Transverse colon (tissue), 4 donors: ENCODE data around the gene COMP. TPM values are rescaled to one million over a fixed set of nuclear protein-coding genes. Genes with fewer than 3 reads are reported as not detected.
A peak's percentile ranks its signal among the peaks of the same experiment; 100 is the strongest.

Source experiments
- DNase-seq: peaks from one replicate; pipeline ENCODE4 v3.0.0-alpha.2; 2019
- H3K27ac ChIP-seq, 4 donors: fragments of 200-600 bp; sonication (generic); 2 replicates each; pipeline ENCODE4 v1.5.1; 2016 to 2018; ENCODE audit warnings: inconsistent platforms in 4 of 4
- H3K27me3 ChIP-seq: fragments of 200-600 bp; sonication (generic); 2 replicates; pipeline ENCODE4 v1.5.1; 2017; ENCODE audit warnings: inconsistent platforms
- H3K36me3 ChIP-seq, 4 donors: fragments of 200-600 bp; sonication (generic); 2 replicates each; pipeline ENCODE4 v1.5.1; 2017 to 2019; ENCODE audit warnings: inconsistent platforms in 4 of 4
- H3K4me1 ChIP-seq, 4 donors: fragments of 200-600 bp; sonication (generic); 2 replicates each; pipeline ENCODE4 v1.5.1; 2017 to 2020; ENCODE audit warnings: inconsistent platforms in 4 of 4
- H3K4me3 ChIP-seq, 4 donors: fragments of 200-600 bp; sonication (generic); 1 replicate in 1 of 4; 2 replicates in 3 of 4; pipeline versions ENCODE4 v1.5.1 to v1.6.1; 2017 to 2019; ENCODE audit warnings: inconsistent platforms in 4 of 4
- H3K9me3 ChIP-seq, 2 donors: fragments of 200-600 bp; sonication (generic); 2 replicates each; pipeline ENCODE4 v1.5.1; 2017 to 2019; ENCODE audit warnings: inconsistent platforms in 2 of 2
- EP300 ChIP-seq: sonication (generic); formaldehyde crosslinking; IDR thresholded peaks from one replicate; pipeline ENCODE4 v1.6.1; 2017; ENCODE audit warnings: antibody characterized with exemption, low read depth
- POLR2A ChIP-seq: fragments of 450-650 bp; IDR thresholded peaks from one replicate; pipeline ENCODE4 v1.6.1; 2016; ENCODE audit warnings: antibody characterized with exemption, mild to moderate bottlenecking, moderate library complexity
- POLR2AphosphoS5 ChIP-seq, 3 donors: sonication (generic); formaldehyde crosslinking; IDR thresholded peaks; one replicate each; pipeline ENCODE4 v1.6.1; 2016; ENCODE audit warnings: antibody characterized with exemption in 3 of 3
- WGBS, 2 donors: methylation state at CpG; one replicate each; pipeline ENCODE4 v1.1.5; 2018; ENCODE audit warnings: low coverage in 1 of 2; 5-methylcytosine and 5-hydroxymethylcytosine counted together
- in situ Hi-C, 4 donors: fragments of 200-750 bp; cut with MboI; loops; one replicate each; pipeline versions ENCODE4 v1.15.0 to v1.15.1; 2017; ENCODE audit warnings: low sequenced_read_pairs in 3 of 4, low pct_ligation_motif_present in 1 of 4, low pct_unique_long_range_greater_than_20kb in 1 of 4
- intact Hi-C: fragments of 100-400 bp; cut with DNase I; formaldehyde crosslinking; loops from one replicate; pipeline ENCODE4 v1.15.1; 2023; ENCODE audit warnings: low total_unique reads
- total RNA-seq, 4 donors: library from RNA; depleted of rRNA; stranded (reverse); fragments of >200 nt; gene quantifications; one replicate each; pipeline ENCODE4 v1.1.0, GENCODE V29; 2016
- TF ChIP-seq, protein P1 (sequence below), 5 experiments: fragments of 200-600 bp in 3 of 5; fragments of 450-650 bp in 2 of 5; sonication (generic) in 3 of 5; IDR thresholded peaks; 1 replicate in 2 of 5; 2 replicates in 3 of 5; pipeline ENCODE4 v1.5.1; 2016 to 2017; ENCODE audit warnings: antibody characterized with exemption in 5 of 5, inconsistent platforms in 3 of 5, mild to moderate bottlenecking in 2 of 5, moderate library complexity in 1 of 5

The COMP gene
- total RNA-seq, 4 donors from 2014 or later, result 0.32 to 0.55 TPM; not detected in 2

GRCh38 chr19:18834644-18834984 lies 43.5 kb upstream of the COMP start:
- no peak for TF ChIP-seq POLR2A
- intact Hi-C loops (no loop called here), in situ Hi-C loops (loop anchor here in 3 of 4 donors (25.0 kb wide), 2 partner anchors 247 to 372 kb away; partner anchors contain the start of gene REX1BD (in 2 of the 3))
- Histone ChIP-seq H3K4me1 (peaks cover 16 to 70% (median 61%) of the 10 kb centered on the region in 4 donors), H3K27me3 (no peaks in the 10 kb centered on the region), H3K36me3 (no peaks in the 10 kb centered on the region), H3K9me3 (no peaks in the 10 kb centered on the region), H3K4me3 (peak overlapping the region in 2 of 4 donors; percentile 2 to 83), H3K27ac (peak overlapping the region; percentile 93 to 97 (median 94))
- DNase-seq, result no peak
- WGBS, 2 donors, result 46 to 60% methylated on average over 1 to 4 of the region's 4 CpGs

DNA sequence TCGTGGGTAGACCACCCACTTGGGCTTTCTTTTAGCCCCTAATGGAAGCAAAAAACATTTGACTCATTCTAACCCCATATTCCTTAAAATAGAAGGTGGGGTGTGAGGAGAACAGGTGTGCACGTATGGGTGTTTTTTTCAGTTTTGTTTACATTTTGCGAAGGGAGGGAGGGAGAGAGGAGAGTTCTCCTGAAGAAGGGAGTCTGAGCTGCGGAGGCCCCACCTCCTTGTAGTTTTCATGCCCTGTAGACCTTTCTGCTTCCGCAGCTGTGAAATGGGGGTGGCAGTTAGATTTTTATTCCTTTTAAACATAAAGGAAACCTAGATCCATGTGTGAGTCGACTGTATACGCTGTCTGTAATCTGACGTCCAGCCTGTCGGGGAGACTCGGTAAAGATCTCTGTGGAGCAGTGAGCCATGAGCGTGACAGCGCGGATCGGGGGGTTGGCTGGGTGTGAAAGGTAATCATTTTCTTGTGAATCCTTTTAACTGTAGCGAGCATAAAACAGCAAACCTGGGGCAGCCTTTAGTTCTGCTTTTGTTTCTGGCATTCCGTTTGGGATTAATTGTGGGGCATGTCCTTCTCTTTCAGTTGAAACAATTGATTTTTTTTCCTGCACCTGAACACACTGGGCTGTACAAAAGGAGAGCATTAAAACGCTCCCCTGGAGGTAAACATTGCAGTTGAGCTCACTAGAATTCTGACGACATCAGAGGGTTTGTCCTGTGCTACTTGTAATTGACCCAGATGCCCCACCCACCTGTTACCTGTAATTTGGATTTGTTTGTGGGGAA lies 42.9 kb upstream of the COMP start:
- in situ Hi-C loops, result loop anchor here in 3 of 4 donors (25.0 kb wide), 2 partner anchors 247 to 372 kb away; partner anchors contain the start of gene REX1BD (in 2 of the 3)
- no peaks in the 10 kb centered on the region for H3K9me3 ChIP-seq
- peak overlapping the region; percentile 93 to 97 (median 94) for H3K27ac ChIP-seq
- H3K4me1 ChIP-seq, result peaks cover 13 to 64% (median 55%) of the 10 kb centered on the region in 4 donors
- 13 to 17% methylated on average over 7 to 18 of the region's 18 CpGs for WGBS, 2 donors
- DNase-seq, result peak; percentile 50
- intact Hi-C loops, result no loop called here
- peak overlapping the region; percentile 72 to 94 (median 88) for H3K4me3 ChIP-seq
- H3K27me3 ChIP-seq, result no peaks in the 10 kb centered on the region
- H3K36me3 ChIP-seq, result no peaks in the 10 kb centered on the region
- TF ChIP-seq EP300, result no peak
- peak; percentile 33 for TF ChIP-seq POLR2A
- peak in 1 of 3 donors; percentile 68 for TF ChIP-seq POLR2AphosphoS5 (IDR thresholded peaks at IDR 0.05)
- TF ChIP-seq, protein P1, sequence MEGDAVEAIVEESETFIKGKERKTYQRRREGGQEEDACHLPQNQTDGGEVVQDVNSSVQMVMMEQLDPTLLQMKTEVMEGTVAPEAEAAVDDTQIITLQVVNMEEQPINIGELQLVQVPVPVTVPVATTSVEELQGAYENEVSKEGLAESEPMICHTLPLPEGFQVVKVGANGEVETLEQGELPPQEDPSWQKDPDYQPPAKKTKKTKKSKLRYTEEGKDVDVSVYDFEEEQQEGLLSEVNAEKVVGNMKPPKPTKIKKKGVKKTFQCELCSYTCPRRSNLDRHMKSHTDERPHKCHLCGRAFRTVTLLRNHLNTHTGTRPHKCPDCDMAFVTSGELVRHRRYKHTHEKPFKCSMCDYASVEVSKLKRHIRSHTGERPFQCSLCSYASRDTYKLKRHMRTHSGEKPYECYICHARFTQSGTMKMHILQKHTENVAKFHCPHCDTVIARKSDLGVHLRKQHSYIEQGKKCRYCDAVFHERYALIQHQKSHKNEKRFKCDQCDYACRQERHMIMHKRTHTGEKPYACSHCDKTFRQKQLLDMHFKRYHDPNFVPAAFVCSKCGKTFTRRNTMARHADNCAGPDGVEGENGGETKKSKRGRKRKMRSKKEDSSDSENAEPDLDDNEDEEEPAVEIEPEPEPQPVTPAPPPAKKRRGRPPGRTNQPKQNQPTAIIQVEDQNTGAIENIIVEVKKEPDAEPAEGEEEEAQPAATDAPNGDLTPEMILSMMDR (IDR thresholded peaks at IDR 0.05), result no peak

GRCh38 chr19:18833141-18833476 lies 42.0 kb upstream of the COMP start:
- intact Hi-C loops (no loop called here), in situ Hi-C loops (loop anchor here in 3 of 4 donors (25.0 kb wide), 2 partner anchors 246 to 371 kb away; partner anchors contain the start of gene REX1BD (in 2 of the 3))
- DNase-seq, result no peak
- no peaks in the 10 kb centered on the region for H3K27me3 ChIP-seq
- TF ChIP-seq POLR2AphosphoS5 (IDR thresholded peaks at IDR 0.05) (no peak), EP300 (no peak)
- H3K4me3 ChIP-seq, result peak overlapping the region; percentile 72 to 94 (median 88)
- H3K9me3 ChIP-seq, result no peaks in the 10 kb centered on the region
- no peaks in the 10 kb centered on the region for H3K36me3 ChIP-seq
- H3K4me1 ChIP-seq, result peaks cover 13 to 58% (median 47%) of the 10 kb centered on the region in 4 donors
- H3K27ac ChIP-seq, result peak overlapping the region; percentile 93 to 97 (median 94)
- WGBS, 2 donors, result 3 to 6% methylated on average over 4 to 9 of the region's 9 CpGs

GRCh38 chr19:18832306-18833140 lies 41.4 kb upstream of the COMP start:
- Histone ChIP-seq H3K36me3 (no peaks in the 10 kb centered on the region), H3K9me3 (no peaks in the 10 kb centered on the region), H3K4me3 (peak overlapping the region; percentile 83 to 94 (median 94)), H3K27ac (peak overlapping the region; percentile 93 to 97 (median 94)), H3K27me3 (no peaks in the 10 kb centered on the region), H3K4me1 (peaks cover 11 to 53% (median 45%) of the 10 kb centered on the region in 4 donors)
- WGBS, 2 donors, result 0 to 1% methylated on average over 16 to 44 of the region's 69 CpGs
- intact Hi-C loops, result no loop called here
- in situ Hi-C loops, result loop anchor here in 3 of 4 donors (25.0 kb wide), 2 partner anchors 245 to 370 kb away; partner anchors contain the start of gene REX1BD (in 2 of the 3)
- TF ChIP-seq POLR2AphosphoS5 (IDR thresholded peaks at IDR 0.05), result no peak
- TF ChIP-seq POLR2A, result no peak
- TF ChIP-seq, protein P1 (IDR thresholded peaks at IDR 0.05), result peak in 1 of 5 experiments; percentile 19
- DNase-seq, result peak; percentile 42
